Measurements from ENCODE around the gene LSAMP. TPM values are rescaled to one million over a fixed set of nuclear protein-coding genes. Genes with fewer than 3 reads are reported as not detected.

Gene LSAMP
- total RNA-seq, 1 donor from 2014 or later: 1.1 TPM

GRCh38 chr3:116034794-116035193, 410.5 kb downstream of the LSAMP start:
- no peak for DNase-seq (ENCODE audit: low spot score)
- H3K9me3 Mint-ChIP-seq (ENCODE audit: low read depth): no peaks in the 10 kb centered on the region
- H3K27ac Mint-ChIP-seq (ENCODE audit: unreplicated experiment): no peak overlapping the region
- TF ChIP-seq, protein P1, sequence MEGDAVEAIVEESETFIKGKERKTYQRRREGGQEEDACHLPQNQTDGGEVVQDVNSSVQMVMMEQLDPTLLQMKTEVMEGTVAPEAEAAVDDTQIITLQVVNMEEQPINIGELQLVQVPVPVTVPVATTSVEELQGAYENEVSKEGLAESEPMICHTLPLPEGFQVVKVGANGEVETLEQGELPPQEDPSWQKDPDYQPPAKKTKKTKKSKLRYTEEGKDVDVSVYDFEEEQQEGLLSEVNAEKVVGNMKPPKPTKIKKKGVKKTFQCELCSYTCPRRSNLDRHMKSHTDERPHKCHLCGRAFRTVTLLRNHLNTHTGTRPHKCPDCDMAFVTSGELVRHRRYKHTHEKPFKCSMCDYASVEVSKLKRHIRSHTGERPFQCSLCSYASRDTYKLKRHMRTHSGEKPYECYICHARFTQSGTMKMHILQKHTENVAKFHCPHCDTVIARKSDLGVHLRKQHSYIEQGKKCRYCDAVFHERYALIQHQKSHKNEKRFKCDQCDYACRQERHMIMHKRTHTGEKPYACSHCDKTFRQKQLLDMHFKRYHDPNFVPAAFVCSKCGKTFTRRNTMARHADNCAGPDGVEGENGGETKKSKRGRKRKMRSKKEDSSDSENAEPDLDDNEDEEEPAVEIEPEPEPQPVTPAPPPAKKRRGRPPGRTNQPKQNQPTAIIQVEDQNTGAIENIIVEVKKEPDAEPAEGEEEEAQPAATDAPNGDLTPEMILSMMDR (IDR thresholded peaks at IDR 0.05): no peak
- no peak overlapping the region for H3K4me3 Mint-ChIP-seq (ENCODE audit: unreplicated experiment)
- no peaks in the 10 kb centered on the region for H3K27me3 Mint-ChIP-seq (ENCODE audit: low read depth)
- H3K36me3 Mint-ChIP-seq (ENCODE audit: low read depth): no peaks in the 10 kb centered on the region
- H3K4me1 Mint-ChIP-seq (ENCODE audit: low read depth): peaks cover 15% of the 10 kb centered on the region

GRCh38 chr3:116034086-116034485, 411.2 kb downstream of the LSAMP start:
- no peak for DNase-seq (ENCODE audit: low spot score)
- TF ChIP-seq, protein P1 (IDR thresholded peaks at IDR 0.05): no peak
- no peaks in the 10 kb centered on the region for H3K27me3 Mint-ChIP-seq (ENCODE audit: low read depth)
- no peaks in the 10 kb centered on the region for H3K9me3 Mint-ChIP-seq (ENCODE audit: low read depth)
- H3K4me3 Mint-ChIP-seq (ENCODE audit: unreplicated experiment): no peak overlapping the region
- H3K36me3 Mint-ChIP-seq (ENCODE audit: low read depth): no peaks in the 10 kb centered on the region
- H3K4me1 Mint-ChIP-seq (ENCODE audit: low read depth): peaks cover 15% of the 10 kb centered on the region
- H3K27ac Mint-ChIP-seq (ENCODE audit: unreplicated experiment): no peak overlapping the region

DNA sequence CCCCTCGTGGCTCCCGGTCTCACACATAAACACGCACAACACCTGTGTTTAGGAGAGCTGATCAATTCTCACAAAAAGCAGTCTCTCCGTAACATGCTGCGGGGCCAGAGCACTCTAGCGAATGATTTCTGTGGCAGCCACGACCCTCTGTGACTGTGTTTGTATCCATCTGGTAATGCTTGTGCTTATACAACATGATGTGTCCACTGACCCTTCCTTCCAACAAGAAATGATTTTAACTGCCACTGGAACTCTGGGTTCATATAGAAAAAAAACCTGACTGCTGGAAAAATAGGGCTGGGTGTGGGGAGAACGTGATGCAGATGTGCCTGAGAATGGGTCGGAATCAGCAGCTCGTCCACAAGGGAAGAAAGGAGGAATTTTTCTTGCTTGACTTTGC, 411.8 kb downstream of the LSAMP start:
- Mint-ChIP-seq H3K27ac (ENCODE audit: unreplicated experiment) (no peak overlapping the region), H3K4me1 (ENCODE audit: low read depth) (peaks cover 15% of the 10 kb centered on the region), H3K9me3 (ENCODE audit: low read depth) (no peaks in the 10 kb centered on the region), H3K27me3 (ENCODE audit: low read depth) (no peaks in the 10 kb centered on the region), H3K36me3 (ENCODE audit: low read depth) (no peaks in the 10 kb centered on the region), H3K4me3 (ENCODE audit: unreplicated experiment) (no peak overlapping the region)
- TF ChIP-seq, protein P1 (IDR thresholded peaks at IDR 0.05): no peak
- DNase-seq (ENCODE audit: low spot score): no peak

DNA sequence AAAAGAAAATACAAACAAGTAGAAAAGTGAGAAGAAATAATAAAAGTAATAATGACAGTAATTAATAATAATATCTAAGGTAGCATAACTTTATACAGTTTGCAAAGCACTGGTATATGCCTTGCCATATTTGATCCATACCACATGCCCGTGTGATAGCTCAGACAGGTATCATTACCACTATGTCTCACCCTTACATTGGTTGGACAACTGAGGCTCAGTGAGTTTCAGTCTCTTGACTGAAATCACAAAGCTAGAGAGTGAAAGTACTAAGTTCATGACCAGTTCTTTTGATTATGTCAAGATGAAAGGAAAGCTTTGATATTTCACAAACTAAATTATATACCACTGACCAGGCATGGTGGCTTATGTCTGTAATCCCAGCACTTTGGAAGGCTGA, 413.1 kb downstream of the LSAMP start:
- TF ChIP-seq, protein P1 (IDR thresholded peaks at IDR 0.05): no peak
- Mint-ChIP-seq H3K4me3 (ENCODE audit: unreplicated experiment) (no peak overlapping the region), H3K27me3 (ENCODE audit: low read depth) (no peaks in the 10 kb centered on the region), H3K4me1 (ENCODE audit: low read depth) (peaks cover 12% of the 10 kb centered on the region), H3K27ac (ENCODE audit: unreplicated experiment) (no peak overlapping the region), H3K36me3 (ENCODE audit: low read depth) (no peaks in the 10 kb centered on the region), H3K9me3 (ENCODE audit: low read depth) (no peaks in the 10 kb centered on the region)
- no peak for DNase-seq (ENCODE audit: low spot score)

DNA sequence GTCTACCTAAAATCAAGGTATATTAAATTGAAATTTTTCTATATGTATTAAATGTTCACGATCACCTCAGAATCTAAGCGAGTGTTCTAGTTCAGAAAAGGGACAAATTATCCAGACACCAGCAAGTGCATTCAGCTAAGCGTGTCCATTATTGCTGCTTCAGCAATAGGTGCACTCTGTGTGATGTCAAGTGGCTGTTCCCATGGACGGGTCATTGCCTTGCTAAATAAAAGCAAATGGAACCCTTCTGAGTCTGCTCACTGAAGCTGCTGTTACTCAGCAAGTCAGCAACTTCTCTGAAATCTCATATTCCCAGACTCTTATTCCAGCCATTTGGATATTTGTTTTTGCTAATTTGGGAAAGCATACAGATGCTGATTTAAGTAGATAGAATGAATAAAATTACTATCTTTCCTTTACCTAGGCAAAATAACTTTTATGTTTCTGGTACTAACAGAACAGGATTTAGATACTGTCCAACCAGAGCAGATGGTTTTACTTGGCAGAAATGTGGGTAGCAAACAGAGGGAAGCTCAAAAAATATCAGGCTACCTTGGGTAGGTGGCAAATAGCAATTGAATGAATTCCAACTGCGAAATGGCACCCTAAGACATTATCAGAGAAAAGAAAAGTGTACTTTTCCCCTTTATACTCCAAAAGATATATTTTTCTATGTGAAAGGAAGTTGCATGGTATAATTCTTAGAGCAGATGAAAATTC, 415.0 kb downstream of the LSAMP start:
- Mint-ChIP-seq H3K9me3 (ENCODE audit: low read depth) (no peaks in the 10 kb centered on the region), H3K27ac (ENCODE audit: unreplicated experiment) (no peak overlapping the region), H3K4me1 (ENCODE audit: low read depth) (peaks cover 7% of the 10 kb centered on the region), H3K27me3 (ENCODE audit: low read depth) (no peaks in the 10 kb centered on the region), H3K36me3 (ENCODE audit: low read depth) (no peaks in the 10 kb centered on the region), H3K4me3 (ENCODE audit: unreplicated experiment) (no peak overlapping the region)
- DNase-seq (ENCODE audit: low spot score): no peak
- TF ChIP-seq, protein P1 (IDR thresholded peaks at IDR 0.05): no peak
